GM19397 (cell line): Measurements from ENCODE around the gene CDH13.

Experiments
- ATAC-seq: cut with Tn5 transposase; IDR thresholded peaks from one replicate; pipeline ENCODE4 v1.9.1; 2021; ENCODE audit warnings: mild to moderate bottlenecking, moderate library complexity; ENCODE audit not compliant: unreplicated experiment

Gene CDH13

DNA sequence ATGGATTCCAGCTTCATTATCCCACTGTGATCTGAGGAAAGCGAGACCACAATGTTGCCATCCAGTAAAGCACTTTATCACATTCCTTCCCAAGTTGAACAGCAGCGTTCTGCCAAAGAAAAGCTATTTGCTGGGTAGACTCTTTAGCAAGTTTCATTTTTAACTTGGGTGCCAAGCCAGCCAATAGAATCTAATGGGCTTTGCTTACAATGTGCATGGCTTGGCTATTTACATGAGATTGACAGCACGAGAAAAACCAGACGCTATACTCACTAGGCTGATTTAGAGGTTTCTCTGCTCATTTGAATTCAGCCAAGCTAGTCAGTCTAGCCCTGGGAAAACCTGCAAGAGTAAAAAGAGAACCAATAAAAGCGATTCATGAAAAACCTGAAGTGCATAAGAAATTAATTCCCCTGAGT, 108.9 kb downstream of the CDH13 start:
- ATAC-seq, result no peak

DNA sequence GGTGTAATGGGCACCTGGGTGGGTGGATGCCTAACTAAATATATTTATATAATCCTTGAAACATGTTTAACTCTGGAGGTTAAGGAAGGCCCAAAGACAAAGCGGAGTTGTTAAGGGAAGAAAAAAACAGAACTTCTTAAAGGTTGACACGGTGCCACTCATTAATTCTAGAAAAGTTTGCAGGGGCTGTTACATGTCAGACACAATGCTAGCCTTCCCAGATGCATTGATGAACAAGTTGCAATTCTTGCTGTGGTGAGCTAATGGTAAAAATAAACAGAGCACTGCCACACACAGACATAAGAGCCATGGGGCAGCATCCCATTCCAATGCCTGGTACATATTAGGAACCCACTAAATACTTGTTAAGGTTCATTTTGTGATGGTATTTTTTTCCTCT, 109.5 kb downstream of the CDH13 start:
- no peak for ATAC-seq

DNA sequence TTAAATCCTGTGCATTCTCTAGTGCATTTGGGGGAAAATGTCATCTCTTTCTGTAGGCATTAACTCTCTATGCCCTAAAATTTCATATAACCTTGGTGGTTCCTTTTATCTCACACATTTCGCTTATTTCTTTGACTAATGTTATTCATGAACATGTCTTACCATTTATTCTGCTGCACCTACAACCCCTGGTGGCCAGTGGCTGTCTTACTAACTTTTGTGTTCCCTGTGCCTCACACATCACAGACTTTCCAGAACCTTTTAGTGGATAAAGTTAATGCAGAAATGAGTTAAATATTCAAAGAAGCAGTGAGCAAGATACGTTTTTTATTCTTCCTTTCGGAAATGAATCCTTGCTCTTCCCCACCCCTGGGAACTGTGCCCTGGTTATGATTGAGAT, 111.9 kb downstream of the CDH13 start:
- no peak for ATAC-seq

DNA sequence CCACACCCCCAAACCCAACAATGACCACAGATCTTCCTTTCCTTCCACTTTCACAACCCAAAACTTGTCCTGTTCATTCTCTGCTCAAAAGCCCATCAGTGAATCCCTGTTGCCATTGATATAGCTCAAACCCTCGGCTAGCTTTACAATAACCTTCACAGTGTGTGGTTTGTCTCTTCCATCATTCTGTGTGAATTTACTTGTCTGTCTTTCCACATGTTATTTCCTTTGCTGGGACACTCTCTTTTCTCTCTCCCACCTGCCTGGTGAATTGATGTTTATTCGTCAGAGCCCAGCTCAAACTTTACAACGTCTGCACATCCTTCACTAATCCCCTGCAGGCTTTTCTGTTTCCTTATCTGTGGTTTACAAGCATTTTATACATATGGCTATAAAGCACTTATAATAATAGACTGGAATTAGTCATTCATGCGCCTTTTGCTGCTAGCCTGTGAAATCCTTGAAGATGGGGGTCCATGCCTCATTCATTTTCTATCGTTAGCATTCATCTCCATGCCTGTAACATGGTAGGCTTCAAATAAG, 114.4 kb downstream of the CDH13 start:
- ATAC-seq, result no peak

DNA sequence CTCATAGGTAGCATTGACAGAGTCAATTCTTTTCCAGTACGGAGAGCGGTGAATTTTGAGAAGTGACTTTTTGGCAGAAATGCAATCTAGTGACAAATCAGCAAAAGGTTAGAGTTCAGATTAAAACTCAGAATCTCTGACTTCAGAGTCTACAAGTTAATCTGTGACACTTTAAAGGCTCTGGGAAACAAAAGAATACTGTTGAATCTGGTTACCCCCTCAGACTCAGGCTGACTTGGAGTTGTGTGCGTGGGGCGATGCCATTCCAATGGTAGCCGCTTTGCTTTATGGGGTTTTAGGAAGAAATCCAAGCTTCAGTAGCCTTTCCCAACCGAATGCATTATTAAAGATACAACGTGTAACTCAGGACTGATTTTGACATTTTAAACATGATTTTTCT, 118.2 kb downstream of the CDH13 start:
- ATAC-seq, result no peak

DNA sequence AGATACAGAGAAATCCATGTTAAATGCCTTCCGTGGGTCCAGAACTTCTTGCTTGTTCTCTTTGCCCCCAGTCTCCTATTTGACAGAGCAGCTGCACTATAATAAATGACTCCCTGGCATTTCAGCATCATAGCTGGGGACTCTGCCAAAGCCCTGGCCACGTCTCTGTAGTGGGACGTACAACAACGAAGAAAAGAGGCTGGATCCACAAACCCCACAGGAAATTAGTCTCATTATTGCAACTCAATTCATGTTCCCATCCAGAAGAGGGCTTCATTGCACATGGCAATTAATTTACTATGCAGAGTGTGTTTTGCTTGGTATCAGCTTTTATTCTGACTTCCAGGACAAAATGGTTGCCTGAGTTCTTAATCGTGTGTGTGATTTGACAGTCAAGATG, 121.3 kb downstream of the CDH13 start:
- ATAC-seq, result no peak

DNA sequence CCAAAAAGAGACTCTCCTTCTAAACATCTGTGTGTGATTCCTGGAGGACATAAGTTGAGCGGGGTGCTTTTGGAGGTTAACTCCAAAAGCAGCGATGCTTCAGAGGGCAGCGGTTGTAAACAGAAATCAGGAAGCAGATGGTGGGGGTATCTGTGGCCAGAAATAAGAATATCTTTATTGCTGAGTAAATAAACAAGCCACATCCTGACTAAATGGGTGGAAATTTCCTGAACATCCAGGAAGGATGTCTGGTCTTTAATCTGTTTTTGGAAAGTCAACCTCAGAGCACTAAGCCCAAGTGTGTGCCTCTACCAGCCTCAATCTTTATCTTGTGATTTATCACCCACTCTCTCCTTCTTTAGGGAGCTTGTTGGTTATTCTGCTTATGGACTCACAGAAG, 123.3 kb downstream of the CDH13 start:
- no peak for ATAC-seq

DNA sequence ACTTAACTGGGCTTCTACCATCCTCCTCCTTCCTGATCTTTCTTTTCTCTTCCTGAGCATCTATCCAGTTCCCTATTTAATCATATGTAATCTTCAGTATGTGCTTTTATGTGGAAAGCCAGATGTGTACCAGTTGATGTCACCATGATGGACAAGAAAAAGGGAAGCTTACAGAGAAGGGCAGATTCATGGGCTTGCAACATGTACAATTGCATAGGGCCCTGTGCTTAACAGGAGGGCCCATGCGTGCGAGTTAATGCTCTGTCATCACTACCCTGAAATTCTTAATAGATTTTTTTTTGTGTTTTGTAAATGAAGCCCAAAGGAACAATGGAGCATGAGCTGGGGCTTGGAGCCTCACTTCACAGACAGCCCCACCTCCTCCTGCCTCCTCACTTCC, 124.3 kb downstream of the CDH13 start:
- no peak for ATAC-seq

DNA sequence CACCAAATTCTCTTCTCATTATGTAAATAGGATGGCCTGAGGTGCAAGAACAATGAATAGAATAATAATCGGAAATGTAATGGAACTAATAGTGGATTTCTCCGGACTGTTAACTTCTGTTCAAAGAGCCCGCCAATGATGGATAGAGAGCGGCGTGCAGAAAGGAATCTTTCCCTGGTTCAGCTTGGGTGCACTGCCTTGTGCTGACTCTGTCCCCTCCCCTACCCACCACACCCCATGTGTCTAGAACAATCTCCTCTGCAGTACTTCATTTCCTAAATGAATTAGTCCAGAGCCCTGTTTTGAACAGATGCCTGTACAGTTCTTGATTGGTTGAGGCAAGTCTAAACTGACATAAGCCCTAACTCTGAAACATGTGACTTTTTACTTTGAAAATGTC, 125.4 kb downstream of the CDH13 start:
- no peak for ATAC-seq

DNA sequence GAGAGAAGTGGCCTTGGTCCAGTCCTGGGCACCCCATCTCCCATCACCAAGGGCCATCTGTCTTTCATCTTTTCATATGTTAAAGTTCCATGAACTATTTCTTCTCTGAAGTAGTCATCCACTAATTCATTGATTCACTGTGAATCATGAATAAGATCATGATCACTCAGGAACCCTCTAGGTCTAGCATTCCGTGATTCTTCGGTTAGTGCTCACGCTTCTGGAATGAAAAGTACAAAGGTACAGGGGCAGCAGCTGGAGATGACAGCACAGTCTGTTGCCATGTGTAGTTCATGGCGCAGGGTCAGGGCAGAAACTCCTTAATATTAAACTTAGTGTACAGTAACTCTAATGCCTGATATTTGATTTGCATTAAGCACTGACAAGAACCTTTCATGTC, 127.1 kb downstream of the CDH13 start:
- no peak for ATAC-seq

DNA sequence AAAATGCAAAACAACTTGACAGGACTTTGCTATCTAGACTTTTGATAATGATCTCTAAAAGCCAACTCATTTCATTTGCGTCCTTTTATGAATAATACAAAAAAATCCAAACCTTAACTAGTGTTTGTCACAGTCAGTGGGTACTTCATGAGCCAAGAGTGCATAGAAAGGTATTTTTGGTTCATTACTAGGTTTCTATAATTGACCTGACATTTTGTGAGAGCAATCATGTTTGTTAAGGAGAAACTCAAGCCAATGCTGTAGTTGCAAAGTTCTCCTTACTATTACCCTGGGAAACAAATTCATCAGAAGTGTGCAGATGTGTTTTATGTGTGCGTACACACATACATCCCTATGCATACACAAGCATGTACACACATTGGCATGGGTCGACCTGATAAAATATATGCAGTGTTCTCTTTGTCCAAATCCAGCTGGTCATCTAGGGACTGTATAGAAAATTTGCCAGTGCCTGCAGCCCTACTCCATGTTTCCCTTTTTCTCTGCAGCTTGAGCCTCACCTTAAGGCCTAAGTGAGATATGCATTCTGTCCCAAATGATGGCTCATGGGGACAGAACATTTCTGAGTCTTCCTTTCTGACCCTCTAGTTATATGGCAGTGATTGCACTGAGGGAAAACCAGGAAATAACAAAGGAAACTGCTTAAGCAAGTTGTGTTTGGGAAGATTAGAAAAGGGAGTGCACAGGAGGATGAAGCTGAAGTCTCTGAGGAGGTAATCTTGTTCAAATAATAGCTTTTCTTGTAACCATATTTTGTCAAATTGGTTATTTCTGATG, 128.1 kb downstream of the CDH13 start:
- ATAC-seq, result no peak

DNA sequence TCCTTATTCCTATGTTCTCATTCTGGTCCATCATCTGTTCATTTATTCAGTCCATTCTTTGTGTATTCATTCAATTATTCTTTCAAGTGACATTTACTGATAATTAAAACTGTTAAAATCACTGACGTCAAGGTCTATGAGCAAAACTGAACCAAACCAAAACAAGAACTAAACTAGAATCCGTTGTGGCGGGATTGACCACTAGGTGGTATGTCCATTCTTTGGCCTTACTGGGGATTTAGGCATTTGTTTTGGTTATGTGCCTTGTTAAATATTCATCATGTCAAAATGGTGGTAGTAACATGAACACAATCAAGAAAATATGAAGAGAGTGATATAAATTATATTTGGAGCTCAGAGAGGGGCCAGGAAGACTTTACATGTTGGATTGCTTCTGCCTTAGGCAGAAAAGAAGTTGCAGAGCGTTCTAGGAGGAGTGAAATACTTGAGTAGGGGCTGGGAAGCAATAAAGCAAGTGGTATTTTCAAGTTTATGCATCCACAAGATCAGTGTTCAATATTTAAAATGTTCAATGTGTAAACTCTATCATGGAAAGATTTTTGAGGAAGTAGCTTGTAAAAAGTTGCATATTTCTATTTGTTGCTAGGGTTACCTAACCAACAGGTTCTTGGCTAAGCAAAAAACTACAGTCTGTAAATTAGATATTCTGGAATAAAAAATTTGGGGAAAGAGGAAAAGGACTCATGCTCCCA, 129.0 kb downstream of the CDH13 start:
- no peak for ATAC-seq

DNA sequence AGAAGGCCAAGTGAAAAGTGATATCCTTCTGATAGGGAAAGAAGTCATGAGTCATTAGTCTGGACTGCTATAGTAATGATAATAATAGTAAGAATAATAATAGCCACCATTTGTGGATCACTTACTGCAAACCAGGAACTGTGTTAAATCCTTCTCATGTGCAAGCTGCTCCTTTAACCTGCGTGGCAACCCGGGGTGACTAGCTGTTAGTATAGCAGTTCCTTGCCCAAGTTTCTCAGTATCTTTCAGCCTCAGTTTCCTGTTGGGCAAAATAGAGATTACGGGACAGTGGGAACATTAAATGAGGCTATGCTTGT, 129.5 kb downstream of the CDH13 start:
- ATAC-seq, result no peak

DNA sequence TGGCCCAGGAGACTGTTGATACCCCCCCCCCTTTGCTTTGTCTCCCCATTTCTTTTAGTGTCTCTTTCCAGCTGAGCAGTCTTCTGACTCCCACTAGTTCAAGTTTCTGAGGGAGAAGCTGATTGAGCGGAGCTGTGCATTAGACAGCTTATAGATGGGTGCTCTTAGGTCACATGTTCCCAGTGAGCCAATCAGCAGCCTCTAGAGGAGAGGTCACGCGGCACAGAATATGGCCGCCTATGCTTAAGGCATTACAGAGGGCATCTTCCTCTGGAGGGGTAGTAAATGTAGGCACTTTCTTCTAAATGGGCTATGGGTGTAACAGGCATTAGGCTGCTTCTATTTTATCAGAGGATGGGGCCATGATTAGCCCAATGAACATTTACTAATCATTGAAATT, 131.6 kb downstream of the CDH13 start:
- no peak for ATAC-seq

DNA sequence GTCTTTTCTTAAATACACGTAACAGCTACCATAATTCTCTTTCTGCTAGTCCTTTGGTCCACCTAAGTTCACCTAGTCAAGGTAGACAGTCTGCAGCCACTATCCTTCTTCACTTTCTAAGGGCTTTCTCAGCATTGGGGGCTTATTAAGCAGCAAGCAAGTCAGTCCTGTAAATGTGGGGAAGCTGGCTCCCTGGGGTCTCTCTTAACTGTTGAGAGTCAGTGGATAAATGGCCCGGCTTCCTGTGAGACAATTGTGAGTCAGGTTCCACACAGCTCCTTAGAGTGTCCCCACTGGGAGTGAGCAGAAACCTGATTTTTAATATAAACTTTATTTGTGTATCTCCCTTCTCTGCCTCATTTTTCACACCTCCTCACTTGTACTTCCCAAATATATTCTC, 132.1 kb downstream of the CDH13 start:
- no peak for ATAC-seq

DNA sequence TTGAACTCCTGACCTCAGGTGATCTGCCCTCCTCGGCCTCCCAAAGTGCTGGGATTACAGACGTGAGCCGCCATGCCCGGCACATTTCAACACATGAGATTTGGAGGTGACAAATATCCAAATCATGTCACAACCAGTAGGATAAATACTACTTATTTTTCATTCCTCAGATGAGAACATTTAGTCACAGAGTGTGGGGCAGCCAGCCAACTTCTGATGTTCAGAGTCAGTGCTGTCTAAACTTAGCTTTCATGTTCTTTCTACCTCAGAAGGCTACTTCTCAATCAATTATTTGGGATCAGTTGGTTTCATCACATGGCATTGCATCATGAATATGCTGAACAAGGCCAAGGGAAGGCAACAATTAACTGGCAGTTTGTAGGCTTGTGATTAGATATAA, 134.5 kb downstream of the CDH13 start:
- ATAC-seq, result no peak

DNA sequence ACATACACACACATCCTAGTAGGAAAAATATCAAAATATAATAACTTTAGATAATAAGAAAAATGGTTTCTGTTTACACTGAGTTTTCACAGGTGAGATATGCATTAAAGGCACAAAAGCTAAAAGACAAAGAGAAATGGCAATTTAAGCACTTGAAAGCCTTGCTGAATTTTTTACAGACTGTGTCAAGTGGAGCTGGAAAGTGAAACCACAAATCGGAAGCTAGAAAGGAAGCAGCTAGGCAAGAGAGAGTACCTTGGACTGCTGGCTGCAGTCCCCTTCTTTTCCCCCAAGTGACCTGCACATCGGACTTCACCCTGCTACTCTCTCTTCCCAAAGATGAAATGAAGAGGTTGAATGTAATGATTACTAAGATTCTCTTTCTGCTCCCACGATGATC, 135.1 kb downstream of the CDH13 start:
- no peak for ATAC-seq

DNA sequence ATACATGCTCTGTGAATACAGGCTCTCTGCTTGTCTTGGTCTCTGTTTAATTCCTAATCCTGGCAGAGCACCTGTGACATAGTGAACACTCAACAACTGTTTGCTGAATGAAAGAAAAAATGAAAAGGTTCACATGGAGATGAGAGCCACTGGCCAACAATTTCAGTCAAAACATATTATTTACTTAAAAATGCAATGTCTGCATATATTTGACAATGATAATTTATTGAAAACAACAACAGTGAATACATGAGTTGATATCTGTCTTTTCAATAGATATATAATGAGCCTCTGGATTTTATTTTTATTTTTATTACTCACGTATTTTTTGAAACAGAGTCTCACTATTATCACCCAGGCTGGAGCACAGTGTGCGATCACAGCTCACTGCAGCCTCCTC, 136.6 kb downstream of the CDH13 start:
- no peak for ATAC-seq

DNA sequence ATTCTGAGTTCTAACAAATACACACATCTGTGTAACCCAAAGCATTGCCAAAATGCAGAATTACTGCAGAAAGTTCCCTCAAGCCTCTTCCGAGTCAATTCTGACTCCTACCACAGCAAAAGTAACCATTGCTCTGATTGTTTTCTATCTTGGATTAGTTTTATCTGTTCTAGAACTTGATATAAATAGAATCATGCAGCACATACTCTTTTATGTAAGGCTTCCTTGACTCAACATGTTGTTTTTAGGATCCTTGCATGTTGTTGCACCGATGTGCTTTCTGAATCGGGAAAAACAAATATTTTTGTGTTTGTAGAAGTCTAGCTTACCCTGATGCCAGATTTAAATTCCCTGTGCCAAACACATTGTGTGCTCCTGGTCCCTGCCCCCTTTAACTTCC, 140.4 kb downstream of the CDH13 start:
- no peak for ATAC-seq

DNA sequence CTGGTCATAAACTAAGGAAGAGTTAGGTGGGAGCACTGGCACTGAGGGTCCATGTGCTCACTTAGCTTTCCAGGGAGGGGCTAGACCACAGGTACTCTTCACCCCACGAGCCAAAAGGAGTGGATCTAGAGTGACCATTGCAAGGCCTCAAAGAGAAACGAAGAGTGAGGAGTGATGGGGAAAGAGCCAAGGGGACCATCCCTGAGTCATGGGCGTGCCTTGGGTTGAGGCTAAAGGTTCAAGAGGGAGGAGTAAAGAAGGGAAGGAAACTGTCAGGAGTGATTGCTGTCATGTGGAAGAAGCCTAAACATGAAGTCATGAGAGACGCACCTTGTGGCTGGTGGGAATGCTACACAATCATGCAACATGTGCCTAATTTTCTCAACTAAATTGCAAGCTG, 141.0 kb downstream of the CDH13 start:
- no peak for ATAC-seq

DNA sequence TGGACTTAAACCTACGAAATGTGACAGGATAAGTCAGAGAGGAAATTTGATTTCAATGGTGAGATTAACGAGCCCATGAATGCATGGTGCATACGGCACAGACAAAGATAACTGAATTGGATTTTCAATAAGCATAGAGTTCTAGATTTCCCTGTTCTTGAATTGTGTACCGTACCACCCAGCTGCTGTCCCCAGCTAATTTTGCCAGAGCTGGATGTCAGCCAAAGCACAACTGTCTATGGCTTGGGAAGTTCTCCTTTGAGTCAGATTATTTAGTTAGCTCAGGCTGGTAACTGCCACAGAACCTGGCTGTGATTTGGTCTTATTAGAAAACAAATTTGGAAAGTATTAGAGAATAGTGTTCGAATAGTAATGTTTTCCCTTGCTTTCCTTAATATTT, 143.1 kb downstream of the CDH13 start:
- ATAC-seq, result no peak

DNA sequence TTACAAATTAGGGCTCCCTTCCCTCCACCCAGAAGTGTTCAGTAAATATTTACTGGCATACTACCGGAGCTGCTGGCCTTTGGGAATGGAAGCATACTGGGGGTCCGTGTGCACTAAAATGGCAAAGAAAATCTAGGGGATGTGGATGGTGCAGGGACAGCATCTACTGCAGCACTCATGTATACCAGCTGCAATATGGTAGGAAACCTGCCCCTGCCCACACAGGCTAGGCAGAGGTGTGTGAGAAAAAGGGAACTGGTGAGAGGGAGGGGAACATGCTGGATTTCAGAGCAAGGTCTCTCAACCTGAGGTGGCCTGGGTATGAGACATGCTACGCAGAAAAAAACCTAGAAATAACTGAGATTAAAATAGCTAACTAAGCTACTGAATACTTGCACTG, 145.4 kb downstream of the CDH13 start:
- ATAC-seq, result no peak

DNA sequence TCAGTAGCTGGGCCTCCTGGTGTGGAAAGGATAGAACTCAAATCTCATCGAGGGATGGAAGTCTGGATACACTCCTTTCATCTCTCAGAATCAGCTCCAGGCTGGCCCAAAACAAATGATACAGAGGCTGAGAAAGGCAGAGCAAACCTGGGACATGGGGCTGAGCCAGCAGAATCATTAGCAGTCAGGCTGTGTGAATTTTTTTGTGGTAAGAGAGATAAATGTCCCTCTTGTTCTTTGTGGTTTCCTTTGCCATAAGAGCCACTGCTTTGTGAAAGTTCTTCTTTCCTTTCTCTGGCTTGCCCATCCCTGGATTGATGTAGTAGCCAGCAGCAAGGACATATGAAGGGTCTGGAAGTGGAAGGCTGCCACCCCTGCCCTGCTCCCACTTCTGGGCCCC, 146.2 kb downstream of the CDH13 start:
- no peak for ATAC-seq
